PC-9 (cell line): ENCODE data around the gene ZBTB37. TPM values are rescaled to one million over a fixed set of nuclear protein-coding genes. Genes with fewer than 3 reads are reported as not detected.

Experiments used
- BruUV-seq: library from RNA; stranded (reverse); fragments of 400-500 nt; replicated peaks from 2 replicates; lab custom pipeline; 2021; lab: Mats Ljungman, UMichigan
- CTCF ChIA-PET: fragments of 300-600 bp; sonication (Branson Sonifier 250); formaldehyde crosslinking; loops from one replicate; lab custom pipeline; 2022; ENCODE audit warnings: antibody characterized with exemption; lab: Charles Lee
- POLR2A ChIA-PET: fragments of 300-600 bp; sonication (Branson Sonifier 250); formaldehyde crosslinking; loops from one replicate; lab custom pipeline; 2022; ENCODE audit warnings: antibody characterized with exemption; ENCODE audit not compliant: unreplicated experiment; lab: Charles Lee
- DNase-seq, 2 experiments: peaks; one replicate each; pipeline versions ENCODE4 v3.0.0 to v3.0.0-alpha.2; 2015 to 2022; ENCODE audit warnings: mixed read lengths in 1 of 2
- H2AFZ ChIP-seq: fragments of 200-600 bp; sonication (generic); 2 replicates; pipeline ENCODE4 v1.8.1; 2017; ENCODE audit warnings: antibody characterized with exemption
- H3F3A ChIP-seq: fragments of 200-600 bp; sonication (generic); 2 replicates; pipeline ENCODE4 v1.8.1; 2017; ENCODE audit warnings: antibody characterized with exemption, mild to moderate bottlenecking, low read depth; ENCODE audit not compliant: insufficient read depth
- H3K27ac ChIP-seq: fragments of 200-600 bp; sonication (generic); 2 replicates; pipeline ENCODE4 v1.6.1; 2016; ENCODE audit warnings: mixed run types
- H3K27me3 ChIP-seq: fragments of 200-600 bp; sonication (generic); 2 replicates; pipeline ENCODE4 v1.6.1; 2016; ENCODE audit warnings: low read depth, mixed run types; ENCODE audit not compliant: insufficient read depth
- H3K36me3 ChIP-seq: fragments of 200-600 bp; sonication (generic); 2 replicates; pipeline ENCODE4 v1.6.1; 2016; ENCODE audit warnings: low read depth, mixed run types
- H3K4me1 ChIP-seq: fragments of 200-600 bp; sonication (generic); replicated peaks from 2 replicates; pipeline ENCODE4 v1.6.1; 2016; ENCODE audit warnings: mixed run types; ENCODE audit not compliant: insufficient read depth
- H3K4me2 ChIP-seq: fragments of 200-600 bp; sonication (generic); 2 replicates; pipeline ENCODE4 v1.6.1; 2017; ENCODE audit warnings: mixed run types
- H3K4me3 ChIP-seq: fragments of 200-600 bp; sonication (generic); 2 replicates; pipeline ENCODE4 v1.6.1; 2016; ENCODE audit warnings: mixed run types
- H3K79me2 ChIP-seq: fragments of 200-600 bp; sonication (generic); 2 replicates; pipeline ENCODE4 v1.6.1; 2017; ENCODE audit warnings: low read depth, mixed run types
- H3K9me2 ChIP-seq: fragments of 200-600 bp; sonication (generic); 2 replicates; pipeline ENCODE4 v1.8.1; 2017; ENCODE audit warnings: mild to moderate bottlenecking; ENCODE audit not compliant: insufficient read depth
- H3K9me3 ChIP-seq: fragments of 200-600 bp; sonication (generic); 2 replicates; pipeline ENCODE4 v1.8.1; 2016; ENCODE audit warnings: low read depth; ENCODE audit not compliant: insufficient read depth
- H4K20me1 ChIP-seq: fragments of 200-600 bp; sonication (generic); 2 replicates; pipeline ENCODE4 v1.8.1; 2017; ENCODE audit not compliant: insufficient read depth
- EZH2 ChIP-seq: fragments of 200-600 bp; sonication (generic); IDR thresholded peaks from 2 replicates; pipeline ENCODE4 v1.8.0; 2017; ENCODE audit warnings: antibody characterized with exemption, low read depth
- intact Hi-C: fragments of 100-400 bp; cut with micrococcal nuclease; formaldehyde crosslinking; loops from one replicate; pipeline ENCODE4 v1.10.0; 2022; ENCODE audit not compliant: unreplicated experiment
- total RNA-seq: library from RNA; stranded (reverse); gene quantifications from 2 replicates; pipeline ENCODE4 v1.2.3, GENCODE V29; 2021
- TF ChIP-seq, protein P1 (sequence below): fragments of 200-600 bp; sonication (generic); conservative IDR thresholded peaks from 2 replicates; pipeline ENCODE4 v1.6.1; 2017; ENCODE audit warnings: mixed run types, antibody characterized with exemption, mild to moderate bottlenecking, moderate library complexity

ZBTB37 gene
- total RNA-seq, 1 experiment from 2014 or later, result 8.3 TPM

DNA sequence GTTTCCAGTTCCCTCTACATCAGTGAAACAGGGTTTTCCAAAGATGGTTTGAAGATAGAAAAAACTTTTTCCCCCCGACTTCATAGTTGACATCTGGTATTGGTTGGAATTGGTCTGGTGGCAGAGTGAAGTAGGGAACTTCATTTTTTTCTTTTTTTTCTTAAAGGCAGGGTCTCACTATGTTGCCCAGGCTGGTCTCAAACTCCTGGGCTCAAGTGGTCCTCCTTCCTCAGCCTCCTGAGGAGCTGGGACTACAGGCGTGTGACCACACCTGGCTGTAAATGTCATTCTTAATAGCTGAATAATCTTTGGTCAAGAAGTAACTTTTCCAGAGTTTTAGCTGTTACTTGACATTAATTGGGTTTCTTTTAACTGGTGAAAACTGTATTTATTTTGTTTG is 21.7 kb downstream of the ZBTB37 start:
- H4K20me1 ChIP-seq, result no peaks in the 10 kb centered on the region
- H3K9me3 ChIP-seq, result no peaks in the 10 kb centered on the region
- no peak for DNase-seq
- no peak overlapping the region for H3K4me3 ChIP-seq
- 0 out of 2 replicates have a peak, but pooled peaks cover 4% of the 10 kb centered on the region for H3K36me3 ChIP-seq
- intact Hi-C loops, result no loop called here
- no peaks in the 10 kb centered on the region for H3K27me3 ChIP-seq
- ChIA-PET POLR2A (interaction anchor here (0.7 kb wide), 1 partner anchor 21 kb away, joined by 4 read pairs; no protein-coding TSS in a partner anchor), CTCF (no interaction called here)
- H3K9me2 ChIP-seq, result no peaks in the 10 kb centered on the region
- H3K79me2 ChIP-seq, result no peaks in the 10 kb centered on the region
- no TSS peak for BruUV-seq
- no peak overlapping the region for H3K27ac ChIP-seq
- no peak overlapping the region for H3K4me2 ChIP-seq
- H2AFZ ChIP-seq, result no peak overlapping the region
- H3F3A ChIP-seq, result no peaks in the 10 kb centered on the region
- TF ChIP-seq, protein P1, sequence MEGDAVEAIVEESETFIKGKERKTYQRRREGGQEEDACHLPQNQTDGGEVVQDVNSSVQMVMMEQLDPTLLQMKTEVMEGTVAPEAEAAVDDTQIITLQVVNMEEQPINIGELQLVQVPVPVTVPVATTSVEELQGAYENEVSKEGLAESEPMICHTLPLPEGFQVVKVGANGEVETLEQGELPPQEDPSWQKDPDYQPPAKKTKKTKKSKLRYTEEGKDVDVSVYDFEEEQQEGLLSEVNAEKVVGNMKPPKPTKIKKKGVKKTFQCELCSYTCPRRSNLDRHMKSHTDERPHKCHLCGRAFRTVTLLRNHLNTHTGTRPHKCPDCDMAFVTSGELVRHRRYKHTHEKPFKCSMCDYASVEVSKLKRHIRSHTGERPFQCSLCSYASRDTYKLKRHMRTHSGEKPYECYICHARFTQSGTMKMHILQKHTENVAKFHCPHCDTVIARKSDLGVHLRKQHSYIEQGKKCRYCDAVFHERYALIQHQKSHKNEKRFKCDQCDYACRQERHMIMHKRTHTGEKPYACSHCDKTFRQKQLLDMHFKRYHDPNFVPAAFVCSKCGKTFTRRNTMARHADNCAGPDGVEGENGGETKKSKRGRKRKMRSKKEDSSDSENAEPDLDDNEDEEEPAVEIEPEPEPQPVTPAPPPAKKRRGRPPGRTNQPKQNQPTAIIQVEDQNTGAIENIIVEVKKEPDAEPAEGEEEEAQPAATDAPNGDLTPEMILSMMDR, result no peak
- no peak for TF ChIP-seq EZH2
- H3K4me1 ChIP-seq, result no peaks in the 10 kb centered on the region

DNA sequence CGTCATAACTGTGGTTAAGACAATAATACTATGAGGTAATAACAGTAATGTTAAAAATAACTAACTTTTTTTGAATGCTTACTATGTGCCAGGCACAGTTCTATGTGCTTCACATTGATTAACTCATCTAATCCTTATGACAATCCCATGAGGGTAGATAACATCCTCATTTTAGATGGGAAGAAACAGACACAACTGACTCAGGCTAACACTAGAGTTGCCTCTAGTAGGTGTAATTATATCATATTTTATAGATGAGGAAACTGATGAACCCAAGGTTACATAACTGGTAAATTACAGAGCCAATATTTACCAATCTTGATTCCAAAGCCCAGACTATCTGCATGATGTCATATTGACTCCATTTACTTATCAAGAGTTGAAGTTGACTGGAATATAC is 25.4 kb downstream of the ZBTB37 start:
- intact Hi-C loops, result no loop called here
- Histone ChIP-seq H2AFZ (no peak overlapping the region), H3K4me3 (no peak overlapping the region), H3K79me2 (no peaks in the 10 kb centered on the region), H3K9me2 (no peaks in the 10 kb centered on the region), H4K20me1 (no peaks in the 10 kb centered on the region), H3K36me3 (no peaks in the 10 kb centered on the region), H3K9me3 (no peaks in the 10 kb centered on the region), H3K27ac (no peak overlapping the region), H3K4me1 (no peaks in the 10 kb centered on the region), H3K27me3 (no peaks in the 10 kb centered on the region), H3K4me2 (no peak overlapping the region), H3F3A (no peaks in the 10 kb centered on the region)
- no TSS peak for BruUV-seq
- no peak for DNase-seq
- ChIA-PET CTCF (no interaction called here), POLR2A (no interaction called here)
- TF ChIP-seq, protein P1, result no peak
- no peak for TF ChIP-seq EZH2

DNA sequence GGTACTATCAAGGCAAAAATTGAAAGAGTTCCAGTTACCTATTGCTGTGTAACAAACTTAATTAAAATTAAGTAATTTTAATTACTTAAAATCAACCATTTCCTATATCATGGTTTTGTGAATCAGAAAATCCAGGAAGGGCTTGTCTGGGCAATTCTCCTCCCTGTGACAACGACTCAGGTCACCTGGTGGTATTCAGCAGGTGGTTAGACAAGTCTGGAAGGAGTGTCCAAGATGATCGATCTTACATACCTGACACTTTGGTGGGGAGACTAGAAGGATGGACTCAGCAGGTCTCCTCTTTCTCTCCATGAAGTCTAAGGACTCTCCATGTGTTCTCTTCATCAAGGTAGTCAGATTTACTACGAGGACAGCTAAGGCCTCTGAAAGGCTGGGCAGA is 26.0 kb downstream of the ZBTB37 start:
- ChIA-PET CTCF (no interaction called here), POLR2A (no interaction called here)
- no peaks in the 10 kb centered on the region for H3K79me2 ChIP-seq
- no peaks in the 10 kb centered on the region for H4K20me1 ChIP-seq
- H3K27me3 ChIP-seq, result no peaks in the 10 kb centered on the region
- TF ChIP-seq, protein P1, result no peak
- no peaks in the 10 kb centered on the region for H3K4me1 ChIP-seq
- BruUV-seq, result no TSS peak
- no peaks in the 10 kb centered on the region for H3F3A ChIP-seq
- intact Hi-C loops, result no loop called here
- no peak overlapping the region for H3K4me2 ChIP-seq
- no peaks in the 10 kb centered on the region for H3K9me3 ChIP-seq
- H3K27ac ChIP-seq, result no peak overlapping the region
- no peak overlapping the region for H2AFZ ChIP-seq
- no peak for DNase-seq
- H3K36me3 ChIP-seq, result no peaks in the 10 kb centered on the region
- H3K9me2 ChIP-seq, result no peaks in the 10 kb centered on the region
- no peak overlapping the region for H3K4me3 ChIP-seq
